Upper lobe of left lung (tissue), 4 donors: ENCODE results near the gene SBF2.

Source experiments
- CTCF ChIP-seq, 6 experiments: fragments of 450-650 bp in 4 of 6; fragments of 200-600 bp in 2 of 6; sonication (generic) in 2 of 6; IDR thresholded peaks; one replicate each; pipeline ENCODE4 v1.5.1; 2016 to 2019; ENCODE audit warnings: antibody characterized with exemption in 6 of 6
- POLR2A ChIP-seq, 4 donors: fragments of 450-650 bp; IDR thresholded peaks; one replicate each; pipeline ENCODE4 v1.5.1; 2016 to 2017; ENCODE audit warnings: antibody characterized with exemption in 4 of 4, mild to moderate bottlenecking in 2 of 4

- TF ChIP-seq CTCF (IDR thresholded peaks at IDR 0.05) (no peak), POLR2A (IDR thresholded peaks at IDR 0.05) (no peak)
Measured at GRCh38 chr11:9884601-9885000, 409.4 kb downstream of the SBF2 start.
